ENCODE results near the gene TEX22.

DNA sequence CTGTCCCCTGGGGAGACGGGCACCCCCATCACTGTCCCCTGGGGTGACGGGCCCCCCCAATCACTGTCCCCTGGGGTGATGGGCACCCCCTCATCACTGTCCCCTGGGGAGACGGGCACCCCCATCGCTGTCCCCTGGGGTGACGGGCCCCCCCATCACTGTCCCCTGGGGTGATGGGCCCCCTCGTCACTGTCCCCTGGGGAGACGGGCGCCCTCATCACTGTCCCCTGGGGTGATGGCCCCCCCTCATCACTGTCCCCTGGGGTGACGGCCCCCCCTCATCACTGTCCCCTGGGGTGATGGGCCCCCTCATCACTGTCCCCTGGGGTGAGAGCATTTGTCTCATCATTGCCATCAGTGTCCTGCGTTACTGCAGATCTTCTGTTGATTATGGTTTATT is 45.2 kb upstream of the TEX22 start:
- TF ChIP-seq, protein P1, sequence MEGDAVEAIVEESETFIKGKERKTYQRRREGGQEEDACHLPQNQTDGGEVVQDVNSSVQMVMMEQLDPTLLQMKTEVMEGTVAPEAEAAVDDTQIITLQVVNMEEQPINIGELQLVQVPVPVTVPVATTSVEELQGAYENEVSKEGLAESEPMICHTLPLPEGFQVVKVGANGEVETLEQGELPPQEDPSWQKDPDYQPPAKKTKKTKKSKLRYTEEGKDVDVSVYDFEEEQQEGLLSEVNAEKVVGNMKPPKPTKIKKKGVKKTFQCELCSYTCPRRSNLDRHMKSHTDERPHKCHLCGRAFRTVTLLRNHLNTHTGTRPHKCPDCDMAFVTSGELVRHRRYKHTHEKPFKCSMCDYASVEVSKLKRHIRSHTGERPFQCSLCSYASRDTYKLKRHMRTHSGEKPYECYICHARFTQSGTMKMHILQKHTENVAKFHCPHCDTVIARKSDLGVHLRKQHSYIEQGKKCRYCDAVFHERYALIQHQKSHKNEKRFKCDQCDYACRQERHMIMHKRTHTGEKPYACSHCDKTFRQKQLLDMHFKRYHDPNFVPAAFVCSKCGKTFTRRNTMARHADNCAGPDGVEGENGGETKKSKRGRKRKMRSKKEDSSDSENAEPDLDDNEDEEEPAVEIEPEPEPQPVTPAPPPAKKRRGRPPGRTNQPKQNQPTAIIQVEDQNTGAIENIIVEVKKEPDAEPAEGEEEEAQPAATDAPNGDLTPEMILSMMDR (IDR thresholded peaks at IDR 0.05): no peak
- TF ChIP-seq POLR2A (IDR thresholded peaks at IDR 0.05) (no peak), EP300 (IDR thresholded peaks at IDR 0.05) (no peak)

Measured in ovary (tissue), 3 donors.